ENCODE results near the gene CP.

GRCh38 chr3:149188494-149188893 is 33.1 kb downstream of the CP start:
- no peak for TF ChIP-seq CTCF (IDR thresholded peaks at IDR 0.05)
- TF ChIP-seq POLR2AphosphoS5 (IDR thresholded peaks at IDR 0.05; ENCODE audit: low read depth, low read length) = no peak
- TF ChIP-seq, protein P1, sequence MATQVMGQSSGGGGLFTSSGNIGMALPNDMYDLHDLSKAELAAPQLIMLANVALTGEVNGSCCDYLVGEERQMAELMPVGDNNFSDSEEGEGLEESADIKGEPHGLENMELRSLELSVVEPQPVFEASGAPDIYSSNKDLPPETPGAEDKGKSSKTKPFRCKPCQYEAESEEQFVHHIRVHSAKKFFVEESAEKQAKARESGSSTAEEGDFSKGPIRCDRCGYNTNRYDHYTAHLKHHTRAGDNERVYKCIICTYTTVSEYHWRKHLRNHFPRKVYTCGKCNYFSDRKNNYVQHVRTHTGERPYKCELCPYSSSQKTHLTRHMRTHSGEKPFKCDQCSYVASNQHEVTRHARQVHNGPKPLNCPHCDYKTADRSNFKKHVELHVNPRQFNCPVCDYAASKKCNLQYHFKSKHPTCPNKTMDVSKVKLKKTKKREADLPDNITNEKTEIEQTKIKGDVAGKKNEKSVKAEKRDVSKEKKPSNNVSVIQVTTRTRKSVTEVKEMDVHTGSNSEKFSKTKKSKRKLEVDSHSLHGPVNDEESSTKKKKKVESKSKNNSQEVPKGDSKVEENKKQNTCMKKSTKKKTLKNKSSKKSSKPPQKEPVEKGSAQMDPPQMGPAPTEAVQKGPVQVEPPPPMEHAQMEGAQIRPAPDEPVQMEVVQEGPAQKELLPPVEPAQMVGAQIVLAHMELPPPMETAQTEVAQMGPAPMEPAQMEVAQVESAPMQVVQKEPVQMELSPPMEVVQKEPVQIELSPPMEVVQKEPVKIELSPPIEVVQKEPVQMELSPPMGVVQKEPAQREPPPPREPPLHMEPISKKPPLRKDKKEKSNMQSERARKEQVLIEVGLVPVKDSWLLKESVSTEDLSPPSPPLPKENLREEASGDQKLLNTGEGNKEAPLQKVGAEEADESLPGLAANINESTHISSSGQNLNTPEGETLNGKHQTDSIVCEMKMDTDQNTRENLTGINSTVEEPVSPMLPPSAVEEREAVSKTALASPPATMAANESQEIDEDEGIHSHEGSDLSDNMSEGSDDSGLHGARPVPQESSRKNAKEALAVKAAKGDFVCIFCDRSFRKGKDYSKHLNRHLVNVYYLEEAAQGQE (IDR thresholded peaks at IDR 0.05; ENCODE audit: insufficient read depth in 1 of 2, low read depth in 2 of 2, low read length in 1 of 2) = no peak
- no peak for TF ChIP-seq SIN3A (IDR thresholded peaks at IDR 0.05; ENCODE audit: borderline replicate concordance, insufficient read depth, low read depth, low read length)
